ENCODE data around the gene TIRAP.

Gene TIRAP

GRCh38 chr11:126263489-126263888 is 19.4 kb upstream of the TIRAP start:
- Histone ChIP-seq H3K4me3 (ENCODE audit: low read length) (no peak overlapping the region), H3K27me3 (ENCODE audit: control insufficient read depth, insufficient read depth, low read length) (no peaks in the 10 kb centered on the region), H3K36me3 (ENCODE audit: control insufficient read depth, insufficient read depth, low read length) (peaks cover 38% of the 10 kb centered on the region; the same call in 1 of the 2 replicates), H3K9me3 (ENCODE audit: control insufficient read depth, insufficient read depth, low read length) (no peaks in the 10 kb centered on the region), H3K27ac (ENCODE audit: low read length) (no peak overlapping the region), H3K4me1 (ENCODE audit: control insufficient read depth, insufficient read depth, low read length) (no peaks in the 10 kb centered on the region; the same call in 1 of the 2 replicates)
- DNase-seq (ENCODE audit: low read depth, low spot score) = no peak
- WGBS (ENCODE audit: insufficient coverage, insufficient read length) = no CpG with 5 or more reads among the region's 6 CpGs

GRCh38 chr11:126265811-126266210 is 17.1 kb upstream of the TIRAP start:
- H3K27me3 ChIP-seq (ENCODE audit: control insufficient read depth, insufficient read depth, low read length) = no peaks in the 10 kb centered on the region
- no peak overlapping the region for H3K27ac ChIP-seq (ENCODE audit: low read length)
- no peaks in the 10 kb centered on the region; the same call in 1 of the 2 replicates for H3K4me1 ChIP-seq (ENCODE audit: control insufficient read depth, insufficient read depth, low read length)
- peaks cover 38% of the 10 kb centered on the region; the same call in 1 of the 2 replicates for H3K36me3 ChIP-seq (ENCODE audit: control insufficient read depth, insufficient read depth, low read length)
- no peak overlapping the region for H3K4me3 ChIP-seq (ENCODE audit: low read length)
- no CpG with 5 or more reads among the region's 8 CpGs for WGBS (ENCODE audit: insufficient coverage, insufficient read length)
- no peak for DNase-seq (ENCODE audit: low read depth, low spot score)
- no peaks in the 10 kb centered on the region for H3K9me3 ChIP-seq (ENCODE audit: control insufficient read depth, insufficient read depth, low read length)

- Histone ChIP-seq H3K4me3 (ENCODE audit: low read length) (peak overlapping the region; percentile 70; the same call in 1 of the 2 replicates), H3K4me1 (ENCODE audit: control insufficient read depth, insufficient read depth, low read length) (no peaks in the 10 kb centered on the region; the same call in 1 of the 2 replicates), H3K9me3 (ENCODE audit: control insufficient read depth, insufficient read depth, low read length) (no peaks in the 10 kb centered on the region), H3K27me3 (ENCODE audit: control insufficient read depth, insufficient read depth, low read length) (no peaks in the 10 kb centered on the region), H3K27ac (ENCODE audit: low read length) (no peak overlapping the region), H3K36me3 (ENCODE audit: control insufficient read depth, insufficient read depth, low read length) (peaks cover 37% of the 10 kb centered on the region; the same call in 1 of the 2 replicates)
- no CpG with 5 or more reads among the region's 6 CpGs for WGBS (ENCODE audit: insufficient coverage, insufficient read length)
- no peak for DNase-seq (ENCODE audit: low read depth, low spot score)
Measured at GRCh38 chr11:126267650-126268049, 15.2 kb upstream of the TIRAP start.

GRCh38 chr11:126268361-126268707 is 14.6 kb upstream of the TIRAP start:
- Histone ChIP-seq H3K9me3 (ENCODE audit: control insufficient read depth, insufficient read depth, low read length) (no peaks in the 10 kb centered on the region), H3K4me3 (ENCODE audit: low read length) (peak overlapping the region; percentile 70; the same call in 1 of the 2 replicates), H3K27me3 (ENCODE audit: control insufficient read depth, insufficient read depth, low read length) (no peaks in the 10 kb centered on the region), H3K27ac (ENCODE audit: low read length) (no peak overlapping the region), H3K4me1 (ENCODE audit: control insufficient read depth, insufficient read depth, low read length) (no peaks in the 10 kb centered on the region; the same call in 1 of the 2 replicates), H3K36me3 (ENCODE audit: control insufficient read depth, insufficient read depth, low read length) (peaks cover 40% of the 10 kb centered on the region; the same call in 1 of the 2 replicates)
- WGBS (ENCODE audit: insufficient coverage, insufficient read length) = no CpG with 5 or more reads among the region's 23 CpGs
- no peak for DNase-seq (ENCODE audit: low read depth, low spot score)

GRCh38 chr11:126268708-126269579 is 13.9 kb upstream of the TIRAP start, which contains the start of the genes FOXRED1 and SRPRA:
Gene FOXRED1, plus strand, starts transcription at chr11:126269154. Its CDS starts 53 bp downstream, at chr11:126269207.
Gene SRPRA, minus strand, starts transcription at chr11:126268895. Its CDS starts 91 bp downstream, at chr11:126268804.
- Histone ChIP-seq H3K27me3 (ENCODE audit: control insufficient read depth, insufficient read depth, low read length) (no peaks in the 10 kb centered on the region), H3K36me3 (ENCODE audit: control insufficient read depth, insufficient read depth, low read length) (peaks cover 39% of the 10 kb centered on the region; the same call in 1 of the 2 replicates), H3K4me3 (ENCODE audit: low read length) (peak within 1 kb of the TSS; percentile 82), H3K9me3 (ENCODE audit: control insufficient read depth, insufficient read depth, low read length) (no peaks in the 10 kb centered on the region), H3K4me1 (ENCODE audit: control insufficient read depth, insufficient read depth, low read length) (no peaks in the 10 kb centered on the region; the same call in 1 of the 2 replicates), H3K27ac (ENCODE audit: low read length) (no peak within 1 kb of the TSS)
- DNase-seq (ENCODE audit: low read depth, low spot score) = peak; percentile 96
- WGBS (ENCODE audit: insufficient coverage, insufficient read length) = no CpG with 5 or more reads among the region's 64 CpGs

- Histone ChIP-seq H3K27ac (ENCODE audit: low read length) (no peak overlapping the region), H3K27me3 (ENCODE audit: control insufficient read depth, insufficient read depth, low read length) (no peaks in the 10 kb centered on the region), H3K4me3 (ENCODE audit: low read length) (no peak overlapping the region), H3K4me1 (ENCODE audit: control insufficient read depth, insufficient read depth, low read length) (peaks cover 1% of the 10 kb centered on the region; the same call in 1 of the 2 replicates), H3K36me3 (ENCODE audit: control insufficient read depth, insufficient read depth, low read length) (peaks cover 30% of the 10 kb centered on the region), H3K9me3 (ENCODE audit: control insufficient read depth, insufficient read depth, low read length) (no peaks in the 10 kb centered on the region)
- no CpG with 5 or more reads among the region's 11 CpGs for WGBS (ENCODE audit: insufficient coverage, insufficient read length)
- no peak for DNase-seq (ENCODE audit: low read depth, low spot score)
Measured at GRCh38 chr11:126277322-126277721, 5.6 kb upstream of the TIRAP start.

GRCh38 chr11:126277780-126278179 is 5.1 kb upstream of the TIRAP start:
- no peak for DNase-seq (ENCODE audit: low read depth, low spot score)
- no peak overlapping the region for H3K4me3 ChIP-seq (ENCODE audit: low read length)
- peaks cover 1% of the 10 kb centered on the region; the same call in 1 of the 2 replicates for H3K4me1 ChIP-seq (ENCODE audit: control insufficient read depth, insufficient read depth, low read length)
- no peak overlapping the region for H3K27ac ChIP-seq (ENCODE audit: low read length)
- no CpG with 5 or more reads among the region's 4 CpGs for WGBS (ENCODE audit: insufficient coverage, insufficient read length)
- H3K36me3 ChIP-seq (ENCODE audit: control insufficient read depth, insufficient read depth, low read length) = peaks cover 29% of the 10 kb centered on the region
- no peaks in the 10 kb centered on the region for H3K9me3 ChIP-seq (ENCODE audit: control insufficient read depth, insufficient read depth, low read length)
- H3K27me3 ChIP-seq (ENCODE audit: control insufficient read depth, insufficient read depth, low read length) = no peaks in the 10 kb centered on the region

- Histone ChIP-seq H3K27ac (ENCODE audit: low read length) (no peak overlapping the region), H3K36me3 (ENCODE audit: control insufficient read depth, insufficient read depth, low read length) (peaks cover 17% of the 10 kb centered on the region), H3K9me3 (ENCODE audit: control insufficient read depth, insufficient read depth, low read length) (no peaks in the 10 kb centered on the region), H3K4me1 (ENCODE audit: control insufficient read depth, insufficient read depth, low read length) (peaks cover 3% of the 10 kb centered on the region; the same call in 1 of the 2 replicates), H3K4me3 (ENCODE audit: low read length) (no peak overlapping the region), H3K27me3 (ENCODE audit: control insufficient read depth, insufficient read depth, low read length) (no peaks in the 10 kb centered on the region)
- no peak for DNase-seq (ENCODE audit: low read depth, low spot score)
- WGBS (ENCODE audit: insufficient coverage, insufficient read length) = no CpG with 5 or more reads among the region's 8 CpGs
Measured at GRCh38 chr11:126279191-126279590, 3.7 kb upstream of the TIRAP start.

GRCh38 chr11:126280595-126280994 is 2.3 kb upstream of the TIRAP start:
- peaks cover 11% of the 10 kb centered on the region for H3K36me3 ChIP-seq (ENCODE audit: control insufficient read depth, insufficient read depth, low read length)
- no CpG with 5 or more reads among the region's 5 CpGs for WGBS (ENCODE audit: insufficient coverage, insufficient read length)
- no peak for DNase-seq (ENCODE audit: low read depth, low spot score)
- H3K4me3 ChIP-seq (ENCODE audit: low read length) = no peak overlapping the region
- no peak overlapping the region for H3K27ac ChIP-seq (ENCODE audit: low read length)
- H3K9me3 ChIP-seq (ENCODE audit: control insufficient read depth, insufficient read depth, low read length) = no peaks in the 10 kb centered on the region
- H3K4me1 ChIP-seq (ENCODE audit: control insufficient read depth, insufficient read depth, low read length) = peaks cover 3% of the 10 kb centered on the region; the same call in 1 of the 2 replicates
- H3K27me3 ChIP-seq (ENCODE audit: control insufficient read depth, insufficient read depth, low read length) = no peaks in the 10 kb centered on the region

GRCh38 chr11:126281245-126281644 is 1.6 kb upstream of the TIRAP start:
- WGBS (ENCODE audit: insufficient coverage, insufficient read length) = no CpG with 5 or more reads among the region's 6 CpGs
- no peaks in the 10 kb centered on the region for H3K27me3 ChIP-seq (ENCODE audit: control insufficient read depth, insufficient read depth, low read length)
- peaks cover 5% of the 10 kb centered on the region for H3K36me3 ChIP-seq (ENCODE audit: control insufficient read depth, insufficient read depth, low read length)
- DNase-seq (ENCODE audit: low read depth, low spot score) = no peak
- H3K4me1 ChIP-seq (ENCODE audit: control insufficient read depth, insufficient read depth, low read length) = peaks cover 3% of the 10 kb centered on the region; the same call in 1 of the 2 replicates
- H3K4me3 ChIP-seq (ENCODE audit: low read length) = no peak overlapping the region
- H3K27ac ChIP-seq (ENCODE audit: low read length) = no peak overlapping the region
- H3K9me3 ChIP-seq (ENCODE audit: control insufficient read depth, insufficient read depth, low read length) = no peaks in the 10 kb centered on the region

All from iPS DF 6.9 (cell line).